ENCODE data around the gene CERS1.

CERS1 gene

GRCh38 chr19:18897094-18898029, 1.4 kb upstream of the CERS1 start:
- DNase-seq: no peak

- no peak for DNase-seq
Observed at GRCh38 chr19:18896421-18896841, 473 bp upstream of the CERS1 start.

GRCh38 chr19:18895038-18895823, 727 bp downstream of the CERS1 start:
- DNase-seq: peak; percentile 26 to 31

- no peak for DNase-seq
Observed at GRCh38 chr19:18894254-18895037, 1.5 kb downstream of the CERS1 start.

GRCh38 chr19:18893587-18894253, 2.2 kb downstream of the CERS1 start:
- DNase-seq: no peak

GRCh38 chr19:18889949-18890745, 5.8 kb downstream of the CERS1 start:
- DNase-seq: no peak

- DNase-seq: no peak
Observed at GRCh38 chr19:18886972-18887371, 9.0 kb downstream of the CERS1 start.

- no peak for DNase-seq
Observed at GRCh38 chr19:18883526-18884304, 12.2 kb downstream of the CERS1 start.

GRCh38 chr19:18881491-18881890, 14.5 kb downstream of the CERS1 start:
- DNase-seq: no peak

- DNase-seq: peak in 1 of 2 donors; percentile 37
Observed at GRCh38 chr19:18879579-18880373, 16.2 kb downstream of the CERS1 start.

- DNase-seq: no peak
Observed at GRCh38 chr19:18878858-18879578, 16.9 kb downstream of the CERS1 start.

- DNase-seq: no peak
Observed at GRCh38 chr19:18878058-18878797, 17.7 kb downstream of the CERS1 start.

- no peak for DNase-seq
Observed at GRCh38 chr19:18876865-18877264, 19.1 kb downstream of the CERS1 start.

GRCh38 chr19:18875726-18876125, 20.2 kb downstream of the CERS1 start:
- no peak for DNase-seq

- DNase-seq: no peak
Observed at GRCh38 chr19:18871543-18871942, 24.4 kb downstream of the CERS1 start.

GRCh38 chr19:18870531-18871172, 25.3 kb downstream of the CERS1 start:
- peak in 1 of 2 donors; percentile 3 for DNase-seq

- no peak for DNase-seq
Observed at GRCh38 chr19:18869781-18870530, 26.0 kb downstream of the CERS1 start.

Data from inflammatory macrophage treated with lipopolysaccharide for 1 hour (primary cell).